NCI-H510A treated with DMSO at 0.1 percent for 48 hours (cell line): ENCODE data around the gene PAPSS2.

ENCODE experiments used
- DNase-seq: peaks from one replicate; lab custom pipeline; 2025; lab: John Stamatoyannopoulos, UW

Gene PAPSS2

GRCh38 chr10:87750001-87750671 is 90.5 kb downstream of the PAPSS2 start:
- no peak for DNase-seq

- DNase-seq, result no peak
These were observed 91.1 kb downstream of the PAPSS2 start for GRCh38 chr10:87750817-87751216.

GRCh38 chr10:87751274-87751673 is 91.6 kb downstream of the PAPSS2 start:
- DNase-seq, result no peak

- DNase-seq, result no peak
These were observed 92.9 kb downstream of the PAPSS2 start for GRCh38 chr10:87752566-87752965.

GRCh38 chr10:87753995-87754866 is 94.6 kb downstream of the PAPSS2 start:
- no peak for DNase-seq

- no peak for DNase-seq
These were observed 98.0 kb downstream of the PAPSS2 start for GRCh38 chr10:87757685-87758084.

- DNase-seq, result no peak
These were observed 99.9 kb downstream of the PAPSS2 start for GRCh38 chr10:87759551-87759950.

GRCh38 chr10:87760195-87760905 is 100.7 kb downstream of the PAPSS2 start:
- DNase-seq, result no peak

GRCh38 chr10:87761153-87761552 is 101.5 kb downstream of the PAPSS2 start:
- no peak for DNase-seq

GRCh38 chr10:87761892-87762291 is 102.2 kb downstream of the PAPSS2 start:
- no peak for DNase-seq

- no peak for DNase-seq
These were observed 103.6 kb downstream of the PAPSS2 start for GRCh38 chr10:87763086-87763861.

- no peak for DNase-seq
These were observed 104.6 kb downstream of the PAPSS2 start for GRCh38 chr10:87764072-87764934.

GRCh38 chr10:87765666-87766376 is 106.1 kb downstream of the PAPSS2 start:
- no peak for DNase-seq

- no peak for DNase-seq
These were observed 107.6 kb downstream of the PAPSS2 start for GRCh38 chr10:87767253-87767652.

- peak; percentile 29 for DNase-seq
These were observed 112.3 kb downstream of the PAPSS2 start for GRCh38 chr10:87771871-87772500.

- no peak for DNase-seq
These were observed 116.1 kb downstream of the PAPSS2 start for GRCh38 chr10:87775766-87776165.

- DNase-seq, result no peak
These were observed 116.7 kb downstream of the PAPSS2 start for GRCh38 chr10:87776328-87776727.

GRCh38 chr10:87781545-87781944 is 121.9 kb downstream of the PAPSS2 start:
- DNase-seq, result no peak

- no peak for DNase-seq
These were observed 123.0 kb downstream of the PAPSS2 start for GRCh38 chr10:87782721-87783120.

GRCh38 chr10:87786421-87786820 is 126.7 kb downstream of the PAPSS2 start:
- no peak for DNase-seq
